SKM-1 (cell line): Measurements from ENCODE around the gene ZNF497.
"Not testable (repeated sequence)": the region's sequence is repeated elsewhere in the genome, so short reads cannot be mapped to it uniquely, and the experiment has no call there.

Experiments used
- DNase-seq: peaks from one replicate; lab custom pipeline; 2025; ENCODE audit not compliant: unreplicated experiment; lab: John Stamatoyannopoulos, UW

ZNF497 gene

DNA sequence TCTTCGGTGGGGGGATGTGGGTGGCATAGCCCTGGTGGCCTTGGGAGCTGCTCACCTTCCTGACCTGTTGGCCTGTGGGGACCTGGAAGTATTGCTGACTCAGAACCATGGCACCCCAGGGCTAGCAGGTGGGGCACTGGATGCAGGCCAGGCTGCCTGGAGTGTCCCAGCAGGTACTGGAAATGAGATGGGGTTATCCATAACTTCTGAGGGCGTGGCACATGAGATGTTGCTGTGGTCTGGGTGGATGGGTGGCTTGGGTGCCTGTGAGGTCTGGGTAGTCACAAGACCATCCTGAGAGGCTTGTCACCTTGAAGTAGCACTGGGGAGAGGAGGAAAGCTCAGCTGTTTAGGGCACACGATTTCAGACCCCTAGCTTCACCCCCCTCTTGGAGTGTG, 32.3 kb upstream of the ZNF497 start:
- DNase-seq: no peak

DNA sequence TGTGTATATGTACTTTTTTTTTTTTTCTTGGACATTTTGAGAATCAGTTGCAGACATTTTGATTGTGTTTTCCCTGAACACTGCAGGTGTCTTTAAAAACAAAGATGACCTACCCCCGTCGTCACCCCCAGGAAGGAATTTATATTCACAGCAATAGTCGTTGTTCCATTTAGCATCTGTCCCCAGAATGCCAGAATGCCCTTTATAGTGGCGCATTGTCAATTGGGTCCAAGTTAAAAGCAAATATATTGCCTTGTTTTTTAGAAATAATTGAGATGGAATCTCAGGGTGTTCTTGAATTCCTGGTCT, 31.1 kb upstream of the ZNF497 start:
- no peak for DNase-seq

DNA sequence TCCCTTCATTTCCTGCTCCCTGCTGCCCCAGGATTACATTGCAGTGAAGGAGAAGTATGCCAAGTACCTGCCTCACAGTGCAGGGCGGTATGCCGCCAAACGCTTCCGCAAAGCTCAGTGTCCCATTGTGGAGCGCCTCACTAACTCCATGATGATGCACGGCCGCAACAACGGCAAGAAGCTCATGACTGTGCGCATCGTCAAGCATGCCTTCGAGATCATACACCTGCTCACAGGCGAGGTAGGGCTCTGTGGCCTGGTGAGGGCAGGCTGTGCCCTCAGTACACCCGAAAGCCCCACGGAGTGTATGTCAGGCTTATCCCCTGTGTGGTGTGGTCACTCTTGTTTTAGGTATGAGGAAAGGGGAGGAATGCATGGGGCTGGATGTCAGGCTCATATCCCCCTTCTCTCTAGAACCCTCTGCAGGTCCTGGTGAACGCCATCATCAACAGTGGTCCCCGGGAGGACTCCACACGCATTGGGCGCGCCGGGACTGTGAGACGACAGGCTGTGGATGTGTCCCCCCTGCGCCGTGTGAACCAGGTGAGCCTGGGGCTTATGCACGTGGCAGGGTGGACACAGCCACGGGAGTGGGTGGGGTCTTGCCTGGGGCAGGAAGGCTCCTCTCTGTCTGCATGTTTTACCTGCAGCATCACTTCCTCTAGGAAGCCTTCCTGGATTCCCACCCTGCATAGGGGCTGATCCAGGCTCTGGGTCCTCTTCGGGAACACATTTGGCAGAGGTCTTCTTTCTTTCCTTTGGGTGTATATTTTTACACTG, 30.6 kb upstream of the ZNF497 start:
- DNase-seq: no peak

DNA sequence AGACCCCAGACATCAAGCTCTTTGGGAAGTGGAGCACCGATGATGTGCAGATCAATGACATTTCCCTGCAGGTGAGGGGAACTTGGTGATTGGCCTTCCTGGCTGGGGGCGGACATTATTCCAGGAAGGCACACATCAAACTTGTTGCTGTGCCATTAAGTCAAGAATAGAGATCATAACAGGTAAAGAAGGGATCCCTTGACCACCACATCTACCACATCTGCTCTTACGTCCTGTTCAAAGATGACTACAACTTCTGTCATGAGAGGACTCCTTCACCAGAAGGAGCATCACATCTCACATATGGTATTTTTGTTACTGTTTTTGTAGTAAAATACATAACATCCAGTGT, 25.6 kb upstream of the ZNF497 start:
- DNase-seq: no peak

DNA sequence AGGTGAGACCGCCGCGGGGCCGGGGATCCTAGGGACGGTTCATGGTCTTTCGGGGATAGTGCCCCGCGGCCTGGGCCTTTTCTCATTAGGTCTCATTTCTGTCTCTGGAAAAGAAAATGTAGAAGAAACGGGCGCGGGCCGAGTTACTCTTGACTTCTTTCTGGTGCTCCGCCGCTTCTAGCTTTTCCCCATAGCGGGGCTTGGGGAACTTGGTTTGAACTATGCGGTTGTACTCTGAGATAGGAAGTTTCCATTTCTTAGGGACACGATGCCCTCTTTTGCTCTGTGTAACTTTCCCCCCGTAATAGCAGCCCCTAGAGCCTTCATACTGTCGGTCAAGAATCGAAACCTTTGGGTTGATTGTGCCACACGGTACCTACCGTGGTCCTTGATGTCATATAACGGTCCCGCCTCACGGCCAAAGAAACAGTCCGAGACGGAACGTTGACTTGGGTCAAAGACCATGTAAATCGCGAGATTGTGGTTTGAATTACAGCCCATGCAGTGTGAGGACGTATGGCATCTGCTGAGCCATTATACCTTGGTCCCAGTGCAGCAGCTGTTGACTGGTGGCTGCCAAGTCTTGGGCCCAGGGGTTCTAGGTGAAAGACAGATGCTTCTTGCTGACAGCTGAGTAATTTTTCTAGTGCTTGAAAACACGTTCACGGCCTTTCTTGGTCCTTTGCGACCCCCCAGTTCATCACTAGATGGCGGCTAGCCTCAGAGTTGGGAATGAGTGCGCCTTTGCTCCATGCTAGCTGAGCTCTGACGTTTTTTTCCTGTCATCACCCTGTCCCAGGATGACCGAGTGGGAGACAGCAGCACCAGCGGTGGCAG, 25.0 kb upstream of the ZNF497 start:
- DNase-seq: no peak

DNA sequence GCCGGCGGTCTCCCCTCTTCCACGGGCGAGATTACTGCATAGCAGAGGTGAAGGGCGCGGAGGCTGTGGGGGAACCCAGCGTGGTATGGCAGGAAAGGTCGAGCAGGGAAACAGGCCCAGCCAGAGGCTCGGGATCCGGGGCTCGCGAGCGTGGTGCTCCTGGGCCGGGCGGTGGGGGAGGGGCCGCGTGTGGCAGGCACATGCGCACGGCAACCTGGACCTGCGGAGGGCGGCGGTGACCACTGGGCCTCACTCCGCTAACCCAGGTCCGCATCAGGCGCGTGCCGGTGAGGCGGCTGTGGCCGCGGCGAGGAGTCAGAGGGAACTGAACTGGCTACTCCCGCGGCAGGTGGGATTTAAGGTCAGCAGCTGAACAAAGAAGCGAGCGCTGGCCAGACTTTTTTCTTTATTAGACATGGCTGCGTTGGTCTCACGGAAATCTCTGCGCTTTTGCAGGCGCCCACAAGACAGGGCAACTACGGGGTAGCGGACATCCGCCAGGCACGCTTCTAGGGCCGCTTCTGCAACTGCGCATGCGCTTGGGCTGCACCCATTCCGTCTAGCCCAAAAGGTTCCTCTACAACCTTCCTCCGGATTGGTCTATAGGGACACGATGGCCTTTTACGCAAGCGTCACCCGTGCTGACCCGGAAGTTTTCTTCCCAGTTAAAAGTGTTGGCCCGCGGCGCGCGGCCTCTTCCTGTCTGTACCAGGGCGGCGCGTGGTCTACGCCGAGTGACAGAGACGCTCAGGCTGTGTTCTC, 24.2 kb upstream of the ZNF497 start, which contains the start of gene RPS5:
TSS of gene RPS5 (plus strand) at position 694 of the 762 bp plus-strand sequence. CDS start 869 bp downstream, outside the sequence.
- peak; percentile 83 for DNase-seq

DNA sequence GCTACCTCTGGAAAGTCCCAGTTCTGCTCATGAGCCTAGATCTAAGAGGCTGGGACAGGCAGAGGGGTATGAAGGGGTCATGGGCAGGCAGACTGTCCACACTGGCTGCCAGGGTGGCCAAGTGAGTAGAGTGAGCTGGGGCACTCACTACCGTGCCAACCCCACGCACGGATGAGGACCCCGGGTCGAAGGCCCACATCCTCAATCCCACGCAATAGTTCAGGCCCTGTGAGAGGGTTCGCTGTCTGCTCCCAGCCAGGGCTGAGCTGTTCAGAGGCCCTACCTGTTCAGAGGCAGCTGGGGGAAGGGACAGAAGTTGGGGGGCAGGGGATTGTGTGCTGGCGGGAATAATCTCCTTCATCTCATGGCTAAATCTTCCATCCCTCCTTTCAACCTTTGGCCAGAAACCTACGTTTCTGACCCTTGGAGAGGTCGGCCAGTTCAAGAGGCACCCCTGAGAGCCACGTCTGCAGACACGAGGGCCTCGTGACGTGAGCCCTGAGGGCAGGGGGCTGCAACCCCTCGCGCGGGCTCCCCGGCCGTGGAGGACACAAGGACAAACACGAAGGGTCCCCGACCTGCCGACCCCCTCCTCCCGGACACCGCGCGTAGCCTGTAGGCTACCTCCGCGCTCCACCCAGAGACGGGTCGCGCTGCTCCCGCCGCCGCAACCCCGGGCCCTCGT, 23.5 kb upstream of the ZNF497 start:
- no peak for DNase-seq

DNA sequence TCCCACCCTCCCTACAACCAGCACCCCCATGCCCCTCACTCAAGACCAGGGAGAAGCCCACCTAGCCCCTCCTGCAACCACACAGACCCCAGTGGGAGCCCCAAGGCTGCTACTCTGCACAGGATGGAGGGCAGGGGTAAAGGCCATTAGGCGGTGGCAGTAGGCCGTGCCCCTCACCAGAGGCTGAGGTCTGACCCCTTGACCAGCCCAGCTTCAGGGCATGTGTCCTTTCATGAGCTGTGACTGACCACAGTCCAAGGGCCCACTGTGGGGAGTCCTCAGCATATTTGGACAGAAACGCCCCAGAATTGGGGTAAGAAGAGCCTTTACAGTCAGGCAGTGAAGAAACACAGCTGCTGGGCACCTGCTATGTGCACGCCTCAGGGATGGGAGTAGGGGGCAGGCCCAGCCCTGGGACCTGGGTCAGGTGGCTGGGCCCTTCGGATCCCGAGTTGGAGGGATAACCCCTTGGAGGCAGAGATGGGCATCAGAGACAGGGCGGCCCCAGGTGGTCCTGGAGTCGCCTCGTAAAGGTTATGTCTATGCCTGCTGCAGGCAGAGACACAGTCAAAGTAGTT, 22.9 kb upstream of the ZNF497 start:
- DNase-seq: no peak

DNA sequence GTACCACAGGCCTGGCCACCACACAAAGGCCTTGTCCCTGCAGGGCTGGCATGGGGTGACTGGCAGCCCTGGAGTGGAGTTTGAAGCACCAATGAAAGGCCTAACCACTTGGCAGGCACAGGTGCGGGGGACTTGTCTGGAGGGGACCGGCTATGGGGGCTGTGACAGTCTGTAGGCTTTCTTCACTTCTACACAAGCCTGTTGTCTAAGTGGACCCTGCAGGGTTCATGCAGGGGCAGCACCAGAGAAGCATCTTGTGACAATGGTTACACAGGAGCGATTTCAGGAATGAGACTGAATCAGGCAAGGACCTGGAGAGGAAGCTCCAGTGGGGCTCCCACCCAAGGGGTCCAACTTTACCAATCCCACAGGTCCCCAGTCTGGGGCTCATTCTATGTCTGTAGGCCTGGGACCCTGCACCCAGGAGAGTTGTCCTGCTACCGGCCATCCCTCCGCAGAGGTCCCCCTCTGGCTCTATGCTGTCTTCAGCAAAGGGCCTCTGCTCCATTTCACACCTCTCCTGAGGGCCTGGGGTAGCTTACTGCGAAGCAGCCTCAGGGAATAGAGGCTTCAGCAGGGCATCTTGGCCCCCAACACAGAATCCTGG, 20.5 kb upstream of the ZNF497 start:
- no peak for DNase-seq

DNA sequence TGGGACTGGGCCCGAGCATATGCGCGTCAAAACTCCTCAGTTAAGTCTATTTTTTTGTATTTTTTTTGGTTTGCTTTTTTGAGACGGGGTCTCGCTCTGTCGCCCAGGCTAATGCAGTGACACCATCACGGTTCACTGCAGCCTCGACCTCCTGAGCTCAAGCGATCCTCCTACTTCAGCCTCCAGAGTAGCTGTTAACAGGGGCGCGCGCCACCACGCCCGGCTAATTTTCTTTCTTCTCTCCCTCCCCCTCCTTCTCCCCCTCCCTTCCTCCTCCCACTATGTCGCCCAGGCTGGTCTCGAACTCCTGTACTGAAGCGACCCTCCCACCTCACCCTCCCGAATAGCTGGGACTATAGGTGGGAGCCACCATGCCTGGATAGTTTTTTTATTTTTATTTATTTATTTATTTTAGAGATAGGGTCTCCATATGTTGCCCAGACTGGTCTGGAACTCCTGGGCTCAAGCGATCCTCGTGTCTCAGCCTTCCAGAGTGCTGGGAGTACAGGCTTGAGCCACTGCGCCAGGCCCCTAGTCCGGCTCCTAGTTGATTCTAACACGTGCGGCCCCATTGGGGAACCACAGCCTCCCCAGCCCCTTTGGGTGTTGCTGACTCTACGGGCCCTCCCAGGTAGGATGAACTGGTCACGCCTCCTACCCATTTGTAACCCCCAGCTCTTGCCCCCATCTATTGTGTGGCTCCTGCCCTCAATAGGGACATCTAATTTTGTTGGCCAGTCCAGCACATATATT, 19.1 kb upstream of the ZNF497 start:
- DNase-seq: no peak

DNA sequence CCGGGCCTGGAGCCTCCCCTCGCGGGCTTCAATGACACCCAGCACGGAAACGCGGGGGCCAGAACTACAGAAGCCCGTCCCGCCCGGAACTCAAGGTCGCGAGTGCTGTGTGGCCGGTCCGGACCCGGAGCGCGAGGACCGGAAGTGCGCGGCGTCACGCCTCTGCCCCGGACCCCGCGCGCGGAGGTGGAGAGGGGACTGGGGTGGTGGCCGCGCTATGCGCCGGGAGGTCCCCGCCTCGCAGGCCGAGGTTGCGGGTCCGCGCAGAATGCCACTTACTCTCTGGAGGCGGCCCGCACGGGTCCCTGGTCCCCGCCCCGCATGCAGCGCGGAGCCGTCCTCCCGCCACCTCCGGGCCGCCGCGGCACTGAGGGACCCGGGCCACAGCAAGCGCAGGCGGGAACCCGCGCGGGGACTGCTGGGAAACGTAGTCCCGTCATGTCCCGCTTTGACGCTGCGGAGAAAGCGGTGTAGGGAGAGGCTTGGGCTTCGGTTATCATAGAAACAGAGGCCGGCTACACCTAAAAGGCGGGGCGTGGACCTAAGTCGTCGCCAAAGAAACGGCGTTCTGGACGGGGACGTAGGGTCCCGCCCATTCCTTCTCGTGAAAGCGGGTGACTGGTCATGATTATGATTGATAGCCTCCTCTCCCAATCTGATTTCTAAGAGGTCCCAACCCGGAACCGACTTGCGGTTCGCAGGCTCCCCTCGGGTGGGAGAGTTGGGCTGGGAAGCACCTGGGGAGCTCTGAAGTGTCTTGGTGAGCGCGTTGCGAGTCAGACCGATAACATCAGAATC, 18.3 kb upstream of the ZNF497 start, which contains the start of gene ZNF837:
TSS of gene ZNF837 (minus strand) at position 369 of the 798 bp plus-strand sequence. CDS start 11,698 bp downstream, outside the sequence.
- DNase-seq: peak; percentile 71

DNA sequence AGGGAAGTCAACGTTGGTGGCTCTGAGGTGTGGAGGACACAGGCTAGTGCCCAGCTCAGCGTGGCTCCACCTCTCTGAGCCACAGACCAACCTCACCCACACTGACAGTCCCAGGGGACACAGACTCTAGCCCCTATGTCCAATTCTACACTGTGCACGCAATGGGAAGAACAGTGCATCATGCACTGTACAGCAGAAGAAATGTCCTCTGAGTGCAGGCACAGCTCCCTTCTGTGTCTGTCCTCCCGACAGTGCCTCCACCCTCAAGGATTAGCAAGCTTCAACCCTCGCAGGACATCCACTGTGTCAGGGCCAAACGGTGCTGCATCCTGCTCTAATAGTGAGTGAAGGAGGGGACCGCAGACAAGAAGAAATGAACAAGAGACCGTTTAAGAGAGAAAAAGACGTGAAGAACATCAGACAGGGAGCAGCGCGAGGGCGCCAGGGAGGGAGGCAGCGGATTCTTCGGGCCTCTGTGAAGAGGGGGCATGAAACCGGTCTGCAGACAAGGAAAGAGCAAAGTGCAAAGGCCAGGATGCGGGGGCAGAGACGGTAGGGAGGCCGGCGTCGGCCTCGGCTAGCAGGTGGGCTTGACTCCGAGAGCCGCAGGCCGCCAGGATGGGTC, 17.6 kb upstream of the ZNF497 start:
- no peak for DNase-seq

DNA sequence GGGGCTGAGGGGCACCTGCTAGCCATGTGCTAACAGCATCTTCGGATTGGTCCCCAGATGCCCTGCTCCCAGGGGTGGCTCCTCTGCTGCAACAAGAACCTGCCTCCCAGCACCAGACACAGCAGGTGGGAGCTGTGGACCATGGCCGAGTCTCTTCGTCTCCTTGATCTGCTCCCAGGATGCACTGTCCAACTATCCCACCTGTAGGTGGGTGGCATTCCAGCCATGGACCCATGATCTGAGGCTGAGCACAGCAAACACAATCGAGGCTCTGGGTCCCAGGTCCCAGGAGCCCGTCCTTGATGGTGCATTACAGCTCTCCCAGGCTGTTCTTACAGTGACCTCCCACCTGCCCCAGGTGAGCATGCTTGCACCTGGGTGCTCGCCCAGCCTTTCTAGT, 16.7 kb upstream of the ZNF497 start:
- DNase-seq: no peak

DNA sequence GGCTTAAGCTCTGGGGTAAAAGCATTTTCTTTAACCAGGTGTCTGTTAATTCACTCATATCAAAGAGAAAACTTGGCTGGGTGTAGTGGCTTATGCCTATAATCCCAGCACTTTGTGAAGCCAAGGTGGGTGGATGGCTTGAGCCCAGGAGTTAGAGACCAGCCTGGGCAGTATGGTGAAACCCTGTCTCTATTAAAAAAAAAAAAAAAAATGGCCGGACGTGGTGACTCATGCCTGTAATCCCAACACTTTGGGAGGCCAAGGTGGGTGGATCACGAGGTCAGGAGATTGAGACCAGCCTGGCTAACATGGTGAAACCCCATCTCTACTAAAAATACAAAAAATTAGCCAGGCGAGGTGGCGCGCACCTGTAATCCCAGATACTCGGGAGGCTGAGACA, 14.2 kb upstream of the ZNF497 start:
- DNase-seq: not testable (repeated sequence)

DNA sequence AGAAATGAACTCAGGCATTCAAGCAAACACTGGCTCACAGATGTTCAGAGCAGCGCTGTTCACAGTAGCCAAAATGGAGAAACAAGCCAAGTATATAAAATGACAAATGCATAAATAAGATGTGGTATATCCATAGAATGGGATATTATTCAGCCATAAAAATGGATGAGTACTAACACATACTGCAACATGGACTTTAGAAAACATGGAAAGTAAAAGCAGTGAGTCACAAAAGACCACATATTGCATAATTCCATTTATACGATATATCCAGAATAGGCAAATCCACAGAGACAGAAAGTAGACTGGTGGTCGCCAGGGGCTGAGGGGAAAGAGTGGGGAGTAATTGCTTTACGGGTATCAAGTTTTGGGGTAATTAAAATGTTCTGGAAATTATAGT, 11.6 kb upstream of the ZNF497 start:
- DNase-seq: no peak

DNA sequence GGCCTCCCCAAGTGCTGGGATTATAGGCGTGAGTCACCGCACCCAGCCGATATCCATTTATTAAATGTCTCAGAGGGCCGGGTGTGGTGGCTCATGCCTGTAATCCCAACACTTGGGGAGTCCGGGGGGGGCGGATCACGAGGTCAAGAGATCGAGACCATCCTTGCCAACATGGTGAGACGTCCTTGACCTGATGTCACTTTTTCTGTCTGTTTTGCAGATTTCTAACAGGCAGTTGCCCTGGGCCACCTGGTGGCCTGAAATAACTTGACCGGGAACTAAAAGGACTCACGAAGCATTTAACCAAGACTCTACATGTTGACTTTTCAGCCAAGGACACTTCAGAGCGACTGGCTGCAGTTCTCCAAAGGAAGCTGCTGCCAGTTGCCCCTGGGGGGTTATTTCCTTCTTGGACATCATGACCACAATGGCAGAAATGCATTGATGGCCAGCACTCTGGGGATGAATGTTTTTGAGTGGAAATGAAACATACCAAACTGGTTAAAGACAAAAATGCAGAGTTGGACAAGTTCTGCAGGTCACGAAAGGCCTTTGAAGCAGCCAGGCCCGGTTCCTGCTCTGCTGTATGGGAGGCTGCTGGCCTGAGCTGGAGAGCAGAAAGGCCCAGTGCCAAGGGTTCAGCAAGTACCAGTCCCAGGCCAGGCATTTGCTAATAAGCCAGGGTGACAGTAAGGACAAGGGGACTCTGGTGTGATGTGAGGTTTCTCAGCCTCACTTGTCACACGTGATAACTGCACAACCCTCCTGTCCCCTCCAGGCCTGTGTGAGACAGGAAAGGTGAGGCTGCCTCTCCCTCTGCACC, 10.0 kb upstream of the ZNF497 start:
- no peak for DNase-seq

DNA sequence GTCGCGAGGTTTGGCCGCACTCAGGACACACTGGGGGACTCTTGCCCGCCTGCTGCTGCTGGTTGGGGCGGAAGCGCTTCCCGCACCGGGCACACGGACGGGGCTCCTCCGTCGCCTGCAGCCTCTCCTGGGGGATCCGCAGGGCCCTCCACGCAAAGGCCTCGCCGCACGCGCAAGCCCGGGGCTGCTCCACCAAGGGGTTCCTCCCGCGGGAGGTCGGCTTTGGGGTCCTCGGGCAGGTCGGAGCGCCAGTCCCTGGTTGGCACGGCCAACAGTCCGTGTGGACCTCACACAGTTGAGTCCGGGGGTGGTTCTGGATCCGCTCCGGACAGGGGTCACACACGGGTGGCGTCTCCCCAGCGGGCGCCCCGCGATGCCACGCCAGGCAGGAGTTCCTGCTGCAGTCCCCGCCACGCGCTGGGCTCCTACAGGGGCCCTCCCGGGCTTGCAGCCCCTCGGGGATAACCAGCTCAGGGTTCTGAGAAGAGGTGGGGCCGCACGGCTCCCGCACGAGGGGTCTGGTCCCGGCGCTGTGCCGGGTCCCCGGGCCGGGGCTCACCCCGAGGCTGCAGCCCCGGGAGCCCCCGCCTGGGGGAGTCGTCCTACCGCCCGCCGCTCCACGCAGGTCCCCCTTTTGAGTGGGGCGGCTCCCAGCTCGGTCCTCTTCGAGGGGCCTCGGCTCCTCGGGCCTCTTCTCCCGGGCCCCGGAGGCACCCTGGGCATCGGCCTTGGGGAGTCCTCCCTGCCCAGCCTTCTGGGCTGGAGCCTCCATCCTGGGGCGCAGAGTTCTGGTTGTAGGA, 6.2 kb upstream of the ZNF497 start:
- DNase-seq: no peak
